GM12891 (cell line): ENCODE measurements around the gene IFI16.
A peak's percentile ranks its signal among the peaks of the same experiment; 100 is the strongest.
"Not testable (repeated sequence)": the region's sequence is repeated elsewhere in the genome, so short reads cannot be mapped to it uniquely, and the experiment has no call there.

Source experiments
- DNase-seq: peaks from one replicate; pipeline ENCODE4 v3.0.0; 2011; ENCODE audit warnings: low spot score; ENCODE audit not compliant: insufficient read length
- FAIRE-seq: peaks from 2 replicates; lab custom pipeline; 2011; peaks lifted over from hg19 to GRCh38; lab: Jason Lieb, UNC
- PAX5 ChIP-seq: IDR thresholded peaks from 2 replicates; pipeline ENCODE4 v1.6.1; 2011; ENCODE audit warnings: low read length, moderate library complexity, mild to moderate bottlenecking; ENCODE audit not compliant: insufficient read depth, severe bottlenecking
- POLR2A ChIP-seq: IDR thresholded peaks from 2 replicates; pipeline ENCODE4 v1.6.1; 2011; ENCODE audit warnings: low read depth, low read length, control low read depth
- POLR2AphosphoS5 ChIP-seq: IDR thresholded peaks from 2 replicates; pipeline ENCODE4 v1.6.1; 2011; ENCODE audit warnings: low read depth, low read length, control low read depth
- POU2F2 ChIP-seq: IDR thresholded peaks from 2 replicates; pipeline ENCODE4 v1.6.1; 2011; ENCODE audit warnings: low read depth, mild to moderate bottlenecking, control low read depth, low read length, moderate library complexity
- SPI1 ChIP-seq: IDR thresholded peaks from 2 replicates; pipeline ENCODE4 v1.6.1; 2011; ENCODE audit warnings: low read depth, low read length, control low read depth
- TAF1 ChIP-seq: IDR thresholded peaks from 2 replicates; pipeline ENCODE4 v1.6.1; 2011; ENCODE audit warnings: low read depth, low read length, control low read depth

Gene IFI16

DNA sequence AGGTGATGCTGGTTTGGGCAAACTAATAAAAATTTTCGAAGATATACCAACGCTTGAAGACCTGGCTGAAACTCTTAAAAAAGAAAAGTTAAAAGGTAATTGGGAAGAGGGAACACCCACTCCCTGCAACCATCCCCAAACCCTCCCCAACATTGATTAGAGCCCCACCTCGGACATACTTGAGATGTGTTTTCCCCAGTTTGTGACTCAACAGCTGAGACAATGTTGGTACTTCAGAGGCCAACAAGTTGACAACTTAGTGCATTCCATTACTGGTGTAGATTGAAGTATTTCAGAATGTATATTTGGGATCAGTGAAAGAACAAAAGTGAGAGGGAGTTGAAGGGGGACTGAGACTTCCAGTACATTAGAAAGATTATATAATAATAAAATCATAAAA lies 5.1 kb downstream of the IFI16 start:
- TF ChIP-seq SPI1 = no peak
- TF ChIP-seq POU2F2 = no peak
- TF ChIP-seq POLR2A = no peak
- TF ChIP-seq TAF1 = no peak
- TF ChIP-seq PAX5 = no peak
- TF ChIP-seq POLR2AphosphoS5 = no peak
- DNase-seq (no peak), FAIRE-seq (peak; percentile 84)

DNA sequence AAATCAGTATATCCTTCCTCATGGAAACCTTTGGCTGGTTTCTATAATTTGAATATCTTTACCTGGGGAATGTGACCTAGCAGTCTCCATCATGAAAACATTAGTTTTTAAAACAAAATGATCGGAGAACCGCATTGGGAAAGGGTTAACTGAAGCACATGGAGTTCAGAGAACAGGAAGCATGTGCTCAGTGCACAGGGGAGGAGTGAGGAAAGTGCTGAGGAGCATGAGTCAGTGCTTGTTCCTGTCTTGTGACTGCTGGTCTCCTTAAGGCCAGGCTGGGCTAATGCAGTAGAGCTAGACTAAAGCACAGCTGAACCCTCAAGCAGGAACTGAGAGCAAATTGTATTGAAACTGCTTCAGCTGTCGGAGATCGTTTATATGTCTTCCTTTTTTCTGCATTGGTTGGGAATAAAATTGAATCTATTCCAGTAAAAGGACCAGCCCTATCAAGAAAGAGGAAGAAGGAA lies 5.8 kb downstream of the IFI16 start:
- peak; percentile 85 for TF ChIP-seq POLR2A
- TF ChIP-seq SPI1 = peak; percentile 84
- TF ChIP-seq TAF1 = peak; percentile 64; the same call in 1 of the 2 replicates
- no peak for TF ChIP-seq PAX5
- no peak for TF ChIP-seq POU2F2
- peak; percentile 86 for TF ChIP-seq POLR2AphosphoS5
- DNase-seq = peak; percentile 21
- FAIRE-seq = peak; percentile 100

DNA sequence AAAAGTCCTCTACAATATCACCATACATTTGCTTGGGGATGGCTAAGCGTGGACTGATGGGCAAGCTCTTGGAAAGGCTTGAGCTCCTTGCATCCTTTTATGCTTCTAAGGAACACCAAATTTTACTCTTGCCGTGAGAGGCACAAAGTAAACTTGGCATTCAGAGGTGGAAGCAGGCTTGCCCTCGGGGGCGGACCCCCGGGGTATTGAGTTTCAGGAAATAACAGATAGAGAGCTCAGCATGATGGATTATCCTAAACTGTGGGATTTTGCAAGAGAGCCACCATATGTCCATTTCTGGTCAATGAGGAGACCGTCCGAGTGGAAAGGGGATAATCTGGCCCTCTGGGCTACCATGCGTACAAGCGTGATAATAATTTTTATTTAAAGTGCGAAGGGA lies 14.0 kb downstream of the IFI16 start:
- DNase-seq = no peak
- FAIRE-seq = no peak
- TF ChIP-seq POU2F2 (no peak), SPI1 (no peak), POLR2A (no peak), POLR2AphosphoS5 (no peak)

DNA sequence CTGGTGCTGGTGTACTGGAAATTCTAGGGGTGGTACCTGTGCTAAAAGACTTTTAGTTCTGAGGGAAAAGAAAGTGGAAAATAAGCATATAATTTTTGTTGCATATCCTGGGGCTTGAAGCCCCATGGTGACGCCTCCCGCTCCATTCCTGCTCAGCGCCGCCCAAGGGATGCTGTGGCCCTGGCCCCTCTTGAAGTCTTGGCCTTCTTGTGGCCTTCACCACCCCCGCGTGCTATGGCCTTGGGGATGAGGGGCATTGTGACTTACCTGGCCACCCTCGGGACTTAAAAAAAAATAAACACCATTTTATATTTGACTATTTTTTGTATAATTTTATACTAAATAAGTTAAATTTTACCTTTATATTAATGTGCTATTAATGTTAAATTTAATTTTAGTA lies 15.3 kb downstream of the IFI16 start:
- FAIRE-seq (no peak), DNase-seq (no peak)
- TF ChIP-seq POLR2A (no peak), SPI1 (no peak), POU2F2 (no peak), PAX5 (no peak), POLR2AphosphoS5 (no peak)

DNA sequence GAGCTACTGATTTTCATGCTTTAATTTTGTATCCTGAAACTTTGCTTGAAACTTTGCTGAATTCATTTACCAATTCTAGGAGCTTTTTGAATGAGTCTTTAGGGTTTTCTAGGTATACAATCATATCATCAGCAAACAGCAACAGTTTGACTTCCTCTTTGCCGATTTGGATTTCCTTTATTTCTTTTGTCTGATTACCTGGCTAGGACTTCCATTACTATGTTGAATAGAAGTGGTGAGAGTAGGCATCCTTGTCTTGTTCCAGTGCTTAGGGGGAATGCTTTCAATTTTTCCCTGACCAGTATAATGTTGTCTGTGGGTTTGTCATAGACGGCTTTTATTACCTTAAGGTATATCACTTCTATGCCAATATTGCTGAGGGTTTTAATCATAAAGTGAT lies 17.1 kb downstream of the IFI16 start:
- DNase-seq = not testable (repeated sequence)

DNA sequence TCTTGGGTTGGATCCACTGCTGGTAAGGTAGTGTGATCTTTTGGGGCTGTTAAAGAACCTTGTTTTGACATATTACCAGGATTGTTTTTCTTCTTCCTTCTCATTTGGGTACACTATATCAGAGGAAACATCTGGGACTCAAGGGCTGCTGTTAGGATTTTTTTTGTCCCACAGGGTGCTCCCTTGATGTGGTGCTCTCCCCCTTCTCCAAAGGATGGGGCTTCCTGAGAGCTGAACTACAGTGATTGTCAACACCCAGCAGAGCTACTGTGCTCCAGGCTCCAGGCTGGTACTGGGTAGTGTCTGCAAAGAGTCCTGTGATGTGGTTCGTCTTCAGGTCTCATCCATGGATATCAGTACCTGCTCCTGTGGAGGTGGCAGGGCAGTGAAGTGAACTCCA lies 20.6 kb downstream of the IFI16 start:
- TF ChIP-seq POLR2AphosphoS5 (no peak), TAF1 (no peak), PAX5 (no peak), SPI1 (no peak), POU2F2 (no peak), POLR2A (no peak)
- FAIRE-seq = no peak
- DNase-seq = no peak

More for the DNA sequence above, 17.1 kb downstream of the IFI16 start:
- FAIRE-seq = not testable (repeated sequence)

DNA sequence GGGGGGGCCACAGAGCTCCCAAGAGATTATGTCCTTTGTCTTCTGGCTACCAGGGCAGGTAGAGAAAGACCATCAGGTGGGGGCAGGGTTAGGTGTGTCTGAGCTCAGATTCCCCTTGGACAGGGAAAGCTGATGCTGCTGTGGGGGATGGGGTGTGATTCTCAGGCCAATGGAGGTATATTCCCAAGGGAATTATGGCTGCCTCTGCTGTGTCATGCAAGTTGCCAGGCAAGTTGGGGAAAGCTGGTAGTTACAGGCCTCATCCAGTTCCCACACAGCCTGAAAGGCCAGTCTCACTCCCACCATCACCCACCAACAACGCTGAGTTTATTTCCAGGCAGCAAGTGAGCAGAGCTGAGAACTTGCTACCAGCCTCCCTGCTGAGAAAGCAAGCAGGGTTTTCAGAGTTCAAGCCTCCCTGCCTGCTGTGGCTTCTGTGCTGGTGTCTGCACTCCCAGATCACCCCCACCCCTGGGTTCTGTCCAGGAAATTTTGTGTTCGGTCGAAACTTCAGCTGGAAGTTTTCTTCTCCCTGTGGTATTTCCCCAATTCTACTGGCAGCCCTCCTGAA lies 21.3 kb downstream of the IFI16 start:
- FAIRE-seq = no peak
- TF ChIP-seq SPI1 = no peak
- no peak for TF ChIP-seq POLR2AphosphoS5
- TF ChIP-seq POLR2A = no peak
- TF ChIP-seq PAX5 = no peak
- TF ChIP-seq POU2F2 = no peak
- no peak for TF ChIP-seq TAF1
- DNase-seq = no peak

DNA sequence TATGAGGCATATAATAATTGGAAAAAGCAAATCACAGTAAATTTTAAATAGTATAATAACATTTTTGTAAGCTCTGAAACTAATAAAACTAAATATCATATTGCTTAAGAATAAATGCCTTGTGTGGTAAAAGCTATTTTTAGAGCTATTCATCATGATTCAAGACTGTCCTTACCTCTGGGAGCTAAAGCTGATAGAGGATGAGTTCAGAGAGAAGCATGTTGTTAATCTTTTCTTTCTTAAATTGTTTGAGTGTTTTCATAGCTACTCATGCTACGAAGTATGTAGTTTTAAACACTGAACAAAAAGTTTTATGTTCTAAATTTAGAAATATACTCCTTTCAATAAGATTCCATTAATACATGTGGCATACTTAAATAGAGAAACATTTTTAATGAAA lies 30.5 kb downstream of the IFI16 start:
- FAIRE-seq (no peak), DNase-seq (no peak)
- TF ChIP-seq POLR2AphosphoS5 = no peak
- no peak for TF ChIP-seq POU2F2
- TF ChIP-seq POLR2A = no peak
- no peak for TF ChIP-seq TAF1
- no peak for TF ChIP-seq SPI1
- no peak for TF ChIP-seq PAX5

DNA sequence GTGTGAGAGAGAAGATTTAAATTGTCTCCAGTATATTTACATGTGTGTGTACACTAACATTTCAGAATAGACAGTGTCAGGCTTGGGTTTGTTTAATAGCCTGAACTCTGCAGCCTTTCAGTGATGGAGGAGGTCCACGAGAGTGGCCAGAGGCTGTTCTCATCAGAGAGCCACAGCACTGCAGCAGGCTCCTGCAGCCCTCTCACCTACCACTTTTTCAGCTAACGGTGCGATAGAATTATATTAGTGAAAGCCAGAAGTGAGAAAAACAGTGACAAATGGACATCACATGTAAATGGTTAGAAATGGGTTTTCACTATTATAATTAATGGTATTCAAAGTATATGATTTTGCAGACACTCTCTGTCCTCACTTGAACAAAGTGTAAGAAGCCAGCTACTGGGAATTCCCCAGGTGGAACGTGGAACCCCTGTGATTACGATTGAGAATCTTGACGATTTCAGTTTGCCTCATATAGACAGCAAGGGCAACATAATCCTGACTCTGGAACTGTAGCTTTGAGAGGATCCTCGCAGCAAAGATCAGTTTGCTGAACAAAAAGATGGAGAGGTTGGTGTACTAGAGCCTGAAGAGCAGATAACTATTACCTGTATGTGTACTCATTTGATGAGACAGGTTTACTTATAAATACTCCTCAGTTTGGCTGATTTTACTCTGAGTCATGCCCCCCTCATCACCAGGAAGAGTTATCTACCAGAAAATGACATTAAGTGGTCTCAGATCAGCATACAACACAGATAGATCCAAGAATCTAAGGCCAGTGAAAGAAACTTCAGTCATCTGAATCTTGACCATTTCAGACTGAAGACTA lies 31.4 kb downstream of the IFI16 start:
- DNase-seq = no peak
- TF ChIP-seq POLR2A (no peak), TAF1 (no peak), SPI1 (no peak), PAX5 (no peak), POU2F2 (no peak), POLR2AphosphoS5 (no peak)
- no peak for FAIRE-seq

DNA sequence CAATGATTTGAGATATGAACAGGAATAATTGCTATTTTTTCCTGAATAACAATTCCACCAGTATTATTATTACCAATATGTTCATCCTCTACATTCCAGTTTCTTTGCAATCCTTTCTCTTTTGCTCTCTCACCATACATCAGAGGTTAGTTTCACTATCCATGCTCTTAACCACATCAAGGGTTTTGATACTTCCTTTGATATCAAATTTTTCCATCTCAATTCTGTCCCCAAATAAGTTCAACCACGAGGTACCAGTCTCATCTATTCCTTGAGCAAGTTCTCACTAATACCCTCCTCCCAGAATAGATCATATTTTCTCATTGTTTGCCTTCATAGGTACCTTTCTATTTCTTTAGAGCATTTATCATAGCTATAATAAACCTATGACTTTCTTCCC lies 36.8 kb downstream of the IFI16 start:
- DNase-seq, FAIRE-seq: not testable (repeated sequence)
